Body of pancreas (tissue), 4 donors: Measurements from ENCODE around the gene FPR2.

Experiments
- POLR2A ChIP-seq, 3 donors: fragments of 450-650 bp; IDR thresholded peaks; one replicate each; pipeline ENCODE4 v1.6.1; 2016; ENCODE audit warnings: antibody characterized with exemption in 3 of 3, mild to moderate bottlenecking in 2 of 3
- TF ChIP-seq, protein P1 (sequence below), 7 experiments: fragments of 450-650 bp in 4 of 7; fragments of 200-600 bp in 3 of 7; sonication (generic) in 3 of 7; IDR thresholded peaks; one replicate each; pipeline ENCODE4 v1.5.1; 2016 to 2019; ENCODE audit warnings: antibody characterized with exemption in 7 of 7

DNA sequence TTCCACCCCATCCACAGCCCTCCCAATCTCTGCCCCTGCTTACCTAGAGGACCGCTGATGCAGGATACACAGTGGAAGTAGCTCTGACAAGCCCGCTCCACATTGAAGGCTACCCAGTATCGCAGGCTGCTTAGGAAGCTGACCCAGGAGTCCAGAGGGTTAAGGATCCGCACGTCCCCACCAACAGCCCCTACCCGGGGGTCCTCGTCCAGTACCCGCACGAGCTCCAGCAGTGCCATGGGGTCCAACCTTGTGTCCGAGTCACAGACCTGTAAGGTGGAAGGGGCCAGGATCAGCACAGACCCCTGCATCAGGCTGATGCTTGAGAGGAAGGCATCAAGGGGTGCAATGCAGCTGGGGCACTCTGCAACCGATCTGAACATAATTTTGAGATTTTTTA is 44.1 kb upstream of the FPR2 start:
- TF ChIP-seq, protein P1, sequence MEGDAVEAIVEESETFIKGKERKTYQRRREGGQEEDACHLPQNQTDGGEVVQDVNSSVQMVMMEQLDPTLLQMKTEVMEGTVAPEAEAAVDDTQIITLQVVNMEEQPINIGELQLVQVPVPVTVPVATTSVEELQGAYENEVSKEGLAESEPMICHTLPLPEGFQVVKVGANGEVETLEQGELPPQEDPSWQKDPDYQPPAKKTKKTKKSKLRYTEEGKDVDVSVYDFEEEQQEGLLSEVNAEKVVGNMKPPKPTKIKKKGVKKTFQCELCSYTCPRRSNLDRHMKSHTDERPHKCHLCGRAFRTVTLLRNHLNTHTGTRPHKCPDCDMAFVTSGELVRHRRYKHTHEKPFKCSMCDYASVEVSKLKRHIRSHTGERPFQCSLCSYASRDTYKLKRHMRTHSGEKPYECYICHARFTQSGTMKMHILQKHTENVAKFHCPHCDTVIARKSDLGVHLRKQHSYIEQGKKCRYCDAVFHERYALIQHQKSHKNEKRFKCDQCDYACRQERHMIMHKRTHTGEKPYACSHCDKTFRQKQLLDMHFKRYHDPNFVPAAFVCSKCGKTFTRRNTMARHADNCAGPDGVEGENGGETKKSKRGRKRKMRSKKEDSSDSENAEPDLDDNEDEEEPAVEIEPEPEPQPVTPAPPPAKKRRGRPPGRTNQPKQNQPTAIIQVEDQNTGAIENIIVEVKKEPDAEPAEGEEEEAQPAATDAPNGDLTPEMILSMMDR (IDR thresholded peaks at IDR 0.05), result no peak
- TF ChIP-seq POLR2A (IDR thresholded peaks at IDR 0.05), result no peak
